HepG2 (cell line): ENCODE data around the gene HEPHL1. TPM values are rescaled to one million over a fixed set of nuclear protein-coding genes. Genes with fewer than 3 reads are reported as not detected.

Experiments
- ATAC-seq: fragments of 200-7000 bp; cut with Tn5 transposase; 3 replicates; pipeline ENCODE4 v1.9.1; 2020; ENCODE audit warnings: mild to moderate bottlenecking, moderate library complexity
- BruUV-seq: library from RNA; stranded (reverse); fragments of 400-500 nt; replicated peaks from 2 replicates; lab custom pipeline; 2021; lab: Mats Ljungman, UMichigan
- CTCF ChIA-PET: fragments of 300-600 bp; formaldehyde crosslinking; extraction: SDS; loops from one replicate; lab custom pipeline; 2021; ENCODE audit warnings: low total read pairs, inconsistent platforms, low intra/inter-chr PET ratio; lab: Yijun Ruan, JAX
- POLR2A ChIA-PET: fragments of 350-600 bp; sonication (Branson Sonifier 250); formaldehyde crosslinking; loops from one replicate; lab custom pipeline; 2020; ENCODE audit warnings: antibody characterized with exemption, inconsistent platforms; lab: Yijun Ruan, JAX
- DNase-seq: peaks from one replicate; pipeline ENCODE4 v3.0.0-alpha.2; 2015; ENCODE audit warnings: low spot score
- FAIRE-seq: peaks from 3 replicates; lab custom pipeline; 2011; peaks lifted over from hg19 to GRCh38; lab: Jason Lieb, UNC
- H2AFZ ChIP-seq: one replicate; pipeline ENCODE4 v1.6.1; 2011; ENCODE audit warnings: low read length, inconsistent platforms
- H3K27ac ChIP-seq: fragments of 300-600 bp; 3 replicates; pipeline ENCODE4 v1.8.0; 2011; ENCODE audit warnings: mixed run types, mild to moderate bottlenecking, mixed read lengths, low read length, inconsistent platforms; ENCODE audit not compliant: insufficient read depth; ENCODE audit errors: extremely low read length
- H3K27me3 ChIP-seq, 2 experiments: fragments of 200-600 bp in 1 of 2; 2 replicates in 1 of 2; 3 replicates in 1 of 2; pipeline versions ENCODE4 v1.6.0 to v1.8.0; 2011; ENCODE audit warnings: low read length in 2 of 2, mild to moderate bottlenecking in 2 of 2, moderate library complexity in 2 of 2, inconsistent platforms in 1 of 2; ENCODE audit not compliant: insufficient read depth in 2 of 2, control insufficient read depth in 1 of 2
- H3K36me3 ChIP-seq, 2 experiments: fragments of 200-600 bp in 1 of 2; replicated peaks in 1 of 2; 2 replicates in 1 of 2; 3 replicates in 1 of 2; pipeline versions ENCODE4 v1.5.1 to v1.8.0; 2011; ENCODE audit warnings: low read length in 2 of 2, inconsistent platforms in 1 of 2; ENCODE audit not compliant: insufficient read depth in 2 of 2, control insufficient read depth in 1 of 2
- H3K4me1 ChIP-seq: 2 replicates; pipeline ENCODE4 v1.5.1; 2012; ENCODE audit warnings: low read length, inconsistent platforms; ENCODE audit not compliant: insufficient read depth
- H3K4me2 ChIP-seq: 2 replicates; pipeline ENCODE4 v1.6.0; 2011; ENCODE audit warnings: low read depth, low read length, inconsistent platforms
- H3K4me3 ChIP-seq, 3 experiments: fragments of 200-600 bp in 1 of 3; sonication (generic), shearing (Covaris generic) in 1 of 3; replicated peaks in 1 of 3; 2 replicates each; pipeline ENCODE4 v1.5.1; 2011 to 2016; ENCODE audit warnings: low read length in 3 of 3, inconsistent platforms in 2 of 3, low read depth in 2 of 3, mild to moderate bottlenecking in 2 of 3, control low read depth in 1 of 3, mixed read lengths in 1 of 3; ENCODE audit not compliant: insufficient read depth in 1 of 3
- H3K79me2 ChIP-seq: one replicate; pipeline ENCODE4 v1.6.1; 2011; ENCODE audit warnings: low read length, inconsistent platforms; ENCODE audit not compliant: insufficient read depth
- H3K9ac ChIP-seq: 2 replicates; pipeline ENCODE4 v1.6.0; 2011; ENCODE audit warnings: mild to moderate bottlenecking, low read depth, low read length, inconsistent platforms; ENCODE audit not compliant: insufficient read depth
- H3K9me3 ChIP-seq: 2 replicates; pipeline ENCODE4 v1.5.1; 2012; ENCODE audit warnings: mild to moderate bottlenecking, low read length
- H4K20me1 ChIP-seq: 2 replicates; pipeline ENCODE4 v1.6.0; 2011; ENCODE audit warnings: inconsistent platforms, mild to moderate bottlenecking, low read length, moderate library complexity; ENCODE audit not compliant: insufficient read depth
- HMGA1 ChIP-seq: sonication (generic); formaldehyde crosslinking; conservative IDR thresholded peaks from 2 replicates; pipeline ENCODE4 v1.4.0; 2020; ENCODE audit warnings: missing genetic modification reagents
- KLF16 ChIP-seq, 2 experiments: sonication (generic) in 1 of 2; formaldehyde crosslinking in 1 of 2; IDR thresholded peaks; 2 replicates each; pipeline versions ENCODE4 v1.6.1 to v1.8.0; 2016 to 2023; ENCODE audit warnings: missing genetic modification reagents in 2 of 2, missing compliant biosample characterization in 1 of 2
- NFIB ChIP-seq: sonication (generic); formaldehyde crosslinking; IDR thresholded peaks from 2 replicates; pipeline ENCODE4 v1.9.0; 2021; ENCODE audit warnings: missing genetic modification reagents, mild to moderate bottlenecking, borderline replicate concordance
- PLRG1 ChIP-seq: fragments of 450-650 bp; conservative IDR thresholded peaks from 2 replicates; pipeline ENCODE4 v1.6.1; 2016
- PPARG ChIP-seq: conservative IDR thresholded peaks from 2 replicates; pipeline ENCODE4 v1.6.1; 2016; ENCODE audit warnings: missing biosample characterization, missing genetic modification reagents
- ZFAT ChIP-seq: sonication (generic); formaldehyde crosslinking; conservative IDR thresholded peaks from 2 replicates; pipeline ENCODE4 v1.8.1; 2023; ENCODE audit warnings: missing genetic modification reagents, inconsistent platforms
- ZFP36L1 ChIP-seq: sonication (generic); formaldehyde crosslinking; IDR thresholded peaks from 2 replicates; pipeline ENCODE4 v1.8.0; 2022; ENCODE audit warnings: mild to moderate bottlenecking, missing genetic modification reagents, moderate library complexity
- ZNF20 ChIP-seq: sonication (generic); formaldehyde crosslinking; IDR thresholded peaks from 2 replicates; pipeline ENCODE4 v1.4.0; 2020; ENCODE audit warnings: mild to moderate bottlenecking, moderate library complexity, missing genetic modification reagents
- ZNF33A ChIP-seq: sonication (generic); formaldehyde crosslinking; IDR thresholded peaks from 2 replicates; pipeline ENCODE4 v1.5.1; 2020; ENCODE audit warnings: missing genetic modification reagents, mild to moderate bottlenecking, moderate library complexity, borderline replicate concordance
- ZNF567 ChIP-seq: sonication (generic); formaldehyde crosslinking; IDR thresholded peaks from 2 replicates; pipeline ENCODE4 v1.8.1; 2023; ENCODE audit warnings: mild to moderate bottlenecking, missing genetic modification reagents, borderline replicate concordance
- whole genome bisulfite sequencing: methylation state at CpG from one replicate; pipeline ENCODE4 v1.1.6; 2017; ENCODE audit warnings: low lambda C conversion rate; 5-methylcytosine and 5-hydroxymethylcytosine counted together
- in situ Hi-C: cut with HindIII; loops from 2 replicates; pipeline ENCODE4 v1.10.0; 2017; ENCODE audit warnings: low pct_unique_long_range_greater_than_20kb; ENCODE audit not compliant: extremely low pct_ligation_motif_present
- intact Hi-C: fragments of 100-400 bp; cut with micrococcal nuclease; formaldehyde crosslinking; loops from one replicate; pipeline ENCODE4 v1.10.0; 2022; ENCODE audit not compliant: unreplicated experiment
- polyA plus RNA-seq, 8 experiments: library from polyadenylated mRNA; depleted of rRNA in 3 of 8; stranded (reverse) in 7 of 8; unstranded in 1 of 8; fragments of >200 nt; fragmentation: Illumina TruSeq in 4 of 8; extraction: Trizol in 4 of 8; gene quantifications; 2 replicates each; pipeline versions ENCODE4 v1.2.1 to v1.2.3, GENCODE V29; 2011 to 2016; ENCODE audit warnings: low read depth in 4 of 8, missing spikeins in 1 of 8, mixed read lengths in 1 of 8; ENCODE audit not compliant: insufficient read depth in 1 of 8
- total RNA-seq, 5 experiments: library from RNA; depleted of rRNA; stranded (reverse); fragments of >200 nt; fragmentation: Illumina TruSeq; extraction: Trizol; gene quantifications; 2 replicates each; pipeline ENCODE4 v1.2.3, GENCODE V29; 2016; ENCODE audit warnings: low read depth in 1 of 5
- TF ChIP-seq, protein P1 (sequence below): sonication (generic); formaldehyde crosslinking; IDR thresholded peaks from 2 replicates; pipeline ENCODE4 v1.4.0; 2020; ENCODE audit warnings: mild to moderate bottlenecking, low read depth, missing genetic modification reagents
- TF ChIP-seq, protein P2 (sequence below): sonication (generic); formaldehyde crosslinking; IDR thresholded peaks from 2 replicates; pipeline ENCODE4 v1.5.0; 2020; ENCODE audit warnings: mild to moderate bottlenecking, missing genetic modification reagents, borderline replicate concordance

The HEPHL1 gene
- total and polyA plus RNA-seq, 2 of the 13 experiments (the other 11 are each of a cell fraction or from before 2014, with no cell fraction given) = 0.04 to 0.05 TPM

- Histone ChIP-seq H3K9me3 (no peaks in the 10 kb centered on the region), H3K9ac (no peak overlapping the region), H3K4me2 (no peak overlapping the region), H3K79me2 (no peaks in the 10 kb centered on the region), H2AFZ (no peak overlapping the region), H3K4me1 (no peaks in the 10 kb centered on the region), H3K27ac (no peak overlapping the region), H4K20me1 (no peaks in the 10 kb centered on the region), H3K27me3 (no peaks in the 10 kb centered on the region), H3K4me3 (no peak overlapping the region), H3K36me3 (no peaks in the 10 kb centered on the region)
- in situ Hi-C loops = no loop called here
- FAIRE-seq (no peak), DNase-seq (no peak), ATAC-seq (no peak)
- no TSS peak for BruUV-seq
- TF ChIP-seq, protein P1, sequence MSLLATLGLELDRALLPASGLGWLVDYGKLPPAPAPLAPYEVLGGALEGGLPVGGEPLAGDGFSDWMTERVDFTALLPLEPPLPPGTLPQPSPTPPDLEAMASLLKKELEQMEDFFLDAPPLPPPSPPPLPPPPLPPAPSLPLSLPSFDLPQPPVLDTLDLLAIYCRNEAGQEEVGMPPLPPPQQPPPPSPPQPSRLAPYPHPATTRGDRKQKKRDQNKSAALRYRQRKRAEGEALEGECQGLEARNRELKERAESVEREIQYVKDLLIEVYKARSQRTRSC (CRISPR knock-in tag) = no peak
- no peak for TF ChIP-seq ZNF33A (CRISPR knock-in tag)
- TF ChIP-seq NFIB = no peak
- 42% methylated on average over 1 of the region's 1 CpG for WGBS
- intact Hi-C loops = no loop called here
- ChIA-PET CTCF (no interaction called here), POLR2A (no interaction called here)
Measured at GRCh38 chr11:94084164-94084563, 63.0 kb downstream of the HEPHL1 start.

- intact Hi-C loops = no loop called here
- POLR2A ChIA-PET = no interaction called here
- H3K27me3 ChIP-seq = no peaks in the 10 kb centered on the region
- DNase-seq = no peak
- no peak overlapping the region for H3K4me2 ChIP-seq
- H4K20me1 ChIP-seq = no peaks in the 10 kb centered on the region
- no peak overlapping the region for H2AFZ ChIP-seq
- no peaks in the 10 kb centered on the region for H3K36me3 ChIP-seq
- H3K9me3 ChIP-seq = no peaks in the 10 kb centered on the region
- no TSS peak for BruUV-seq
- no peaks in the 10 kb centered on the region for H3K4me1 ChIP-seq
- ATAC-seq = no peak
- 84% methylated on average over 21 of the region's 21 CpGs for WGBS
- in situ Hi-C loops = no loop called here
- no peak for FAIRE-seq
- TF ChIP-seq ZFP36L1 (no peak), ZFAT (CRISPR knock-in tag) (no peak), KLF16 (CRISPR knock-in tag; IDR thresholded peaks at IDR 0.05) (no peak), ZNF567 (CRISPR knock-in tag) (no peak), PLRG1 (no peak), ZNF20 (CRISPR knock-in tag) (no peak), PPARG (CRISPR knock-in tag) (no peak), HMGA1 (CRISPR knock-in tag) (no peak)
- TF ChIP-seq, protein P2, sequence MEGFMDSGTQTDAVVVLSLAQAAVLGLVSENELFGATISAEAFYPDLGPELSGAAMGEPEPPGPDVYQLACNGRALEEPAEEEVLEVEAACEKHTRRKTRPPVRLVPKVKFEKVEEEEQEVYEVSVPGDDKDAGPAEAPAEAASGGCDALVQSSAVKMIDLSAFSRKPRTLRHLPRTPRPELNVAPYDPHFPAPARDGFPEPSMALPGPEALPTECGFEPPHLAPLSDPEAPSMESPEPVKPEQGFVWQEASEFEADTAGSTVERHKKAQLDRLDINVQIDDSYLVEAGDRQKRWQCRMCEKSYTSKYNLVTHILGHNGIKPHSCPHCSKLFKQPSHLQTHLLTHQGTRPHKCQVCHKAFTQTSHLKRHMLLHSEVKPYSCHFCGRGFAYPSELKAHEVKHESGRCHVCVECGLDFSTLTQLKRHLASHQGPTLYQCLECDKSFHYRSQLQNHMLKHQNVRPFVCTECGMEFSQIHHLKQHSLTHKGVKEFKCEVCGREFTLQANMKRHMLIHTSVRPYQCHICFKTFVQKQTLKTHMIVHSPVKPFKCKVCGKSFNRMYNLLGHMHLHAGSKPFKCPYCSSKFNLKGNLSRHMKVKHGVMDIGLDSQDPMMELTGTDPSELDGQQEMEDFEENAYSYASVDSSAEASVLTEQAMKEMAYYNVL (CRISPR knock-in tag) = no peak
- TF ChIP-seq, all 625 proteins: peak for 0
- Histone ChIP-seq H3K9ac (no peak overlapping the region), H3K27ac (no peak overlapping the region), H3K79me2 (no peaks in the 10 kb centered on the region), H3K4me3 (no peak overlapping the region)
- CTCF ChIA-PET = no interaction called here
Measured at GRCh38 chr11:94088906-94089305, 67.8 kb downstream of the HEPHL1 start.
